Type B pancreatic cell (in vitro differentiated cells): ENCODE measurements around the gene TICRR. TPM values are rescaled to one million over a fixed set of nuclear protein-coding genes. Genes with fewer than 3 reads are reported as not detected.

Experiments used
- DNase-seq: peaks from one replicate; pipeline ENCODE4 v3.0.0; 2021; ENCODE audit warnings: mixed read lengths; ENCODE audit not compliant: unreplicated experiment; ENCODE audit errors: extremely low spot score
- H3K27ac Mint-ChIP-seq: 2 replicates; pipeline ENCODE4 v1.8.0; 2021; ENCODE audit warnings: mild to moderate bottlenecking, mixed read lengths
- H3K27me3 Mint-ChIP-seq: 2 replicates; pipeline ENCODE4 v1.8.0; 2021; ENCODE audit warnings: mixed read lengths
- H3K36me3 Mint-ChIP-seq: 2 replicates; pipeline ENCODE4 v1.8.0; 2021; ENCODE audit warnings: mixed read lengths
- H3K4me1 Mint-ChIP-seq: one replicate; pipeline ENCODE4 v1.8.0; 2021; ENCODE audit warnings: mixed read lengths; ENCODE audit not compliant: unreplicated experiment
- H3K4me3 Mint-ChIP-seq: 2 replicates; pipeline ENCODE4 v1.8.0; 2021; ENCODE audit warnings: mild to moderate bottlenecking, mixed read lengths
- H3K9me3 Mint-ChIP-seq: 2 replicates; pipeline ENCODE4 v1.8.0; 2021; ENCODE audit warnings: mixed read lengths
- total RNA-seq: library from RNA; stranded (reverse); gene quantifications from 2 replicates; pipeline ENCODE4 v1.2.1, GENCODE V29; 2021; ENCODE audit warnings: low replicate concordance
- TF ChIP-seq, protein P1 (sequence below): fragments of 200-600 bp; sonication (generic); conservative IDR thresholded peaks from 2 replicates; pipeline ENCODE4 v1.5.0; 2021; ENCODE audit warnings: antibody characterized with exemption, mild to moderate bottlenecking

TICRR gene
- total RNA-seq, 1 donor from 2014 or later = 23.4 TPM

DNA sequence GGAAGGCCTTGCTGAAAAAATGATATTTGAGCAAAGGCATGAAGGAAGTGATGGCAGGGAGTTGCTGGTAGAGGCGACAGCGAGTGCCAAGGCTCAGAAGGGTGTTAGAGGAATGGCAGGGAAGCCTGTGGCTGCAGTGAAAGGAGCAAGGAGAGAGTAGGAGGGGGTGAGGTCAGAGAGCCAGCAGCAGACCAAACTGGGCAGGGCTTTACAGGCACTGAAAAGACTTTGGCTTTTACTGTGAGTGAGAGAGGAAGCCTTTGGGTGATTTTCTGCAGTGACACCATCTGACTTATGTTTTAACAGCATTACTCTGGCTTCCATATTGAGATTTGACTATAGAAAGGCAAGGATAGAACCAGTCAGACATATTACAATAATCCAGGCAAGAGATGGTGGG lies 11.4 kb downstream of the TICRR start:
- Mint-ChIP-seq H3K9me3 (no peaks in the 10 kb centered on the region), H3K4me1 (no peaks in the 10 kb centered on the region), H3K36me3 (no peaks in the 10 kb centered on the region), H3K27me3 (no peaks in the 10 kb centered on the region), H3K27ac (no peak overlapping the region), H3K4me3 (no peak overlapping the region)
- DNase-seq = no peak
- TF ChIP-seq, protein P1, sequence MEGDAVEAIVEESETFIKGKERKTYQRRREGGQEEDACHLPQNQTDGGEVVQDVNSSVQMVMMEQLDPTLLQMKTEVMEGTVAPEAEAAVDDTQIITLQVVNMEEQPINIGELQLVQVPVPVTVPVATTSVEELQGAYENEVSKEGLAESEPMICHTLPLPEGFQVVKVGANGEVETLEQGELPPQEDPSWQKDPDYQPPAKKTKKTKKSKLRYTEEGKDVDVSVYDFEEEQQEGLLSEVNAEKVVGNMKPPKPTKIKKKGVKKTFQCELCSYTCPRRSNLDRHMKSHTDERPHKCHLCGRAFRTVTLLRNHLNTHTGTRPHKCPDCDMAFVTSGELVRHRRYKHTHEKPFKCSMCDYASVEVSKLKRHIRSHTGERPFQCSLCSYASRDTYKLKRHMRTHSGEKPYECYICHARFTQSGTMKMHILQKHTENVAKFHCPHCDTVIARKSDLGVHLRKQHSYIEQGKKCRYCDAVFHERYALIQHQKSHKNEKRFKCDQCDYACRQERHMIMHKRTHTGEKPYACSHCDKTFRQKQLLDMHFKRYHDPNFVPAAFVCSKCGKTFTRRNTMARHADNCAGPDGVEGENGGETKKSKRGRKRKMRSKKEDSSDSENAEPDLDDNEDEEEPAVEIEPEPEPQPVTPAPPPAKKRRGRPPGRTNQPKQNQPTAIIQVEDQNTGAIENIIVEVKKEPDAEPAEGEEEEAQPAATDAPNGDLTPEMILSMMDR = no peak

DNA sequence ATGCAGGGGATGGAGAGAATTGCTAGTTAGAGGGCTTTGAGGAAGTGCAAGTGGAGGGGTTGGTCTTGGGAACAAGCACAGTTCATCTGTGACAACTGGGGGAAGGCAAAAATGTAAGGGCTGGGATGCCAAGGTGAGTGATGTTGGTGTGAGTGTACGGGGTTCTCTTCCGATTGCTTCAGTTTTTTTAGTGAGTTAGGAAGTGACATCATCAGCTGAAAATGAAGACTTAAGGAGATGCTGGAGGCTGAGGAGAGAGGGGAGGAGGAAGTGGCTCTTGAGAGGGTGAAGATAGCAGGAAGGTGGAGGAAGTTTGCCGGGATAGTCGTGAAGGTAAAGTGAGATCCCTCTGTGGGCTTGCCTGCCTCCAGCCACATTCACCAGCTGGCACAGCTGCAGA lies 12.7 kb downstream of the TICRR start:
- Mint-ChIP-seq H3K36me3 (no peaks in the 10 kb centered on the region), H3K27ac (no peak overlapping the region), H3K9me3 (no peaks in the 10 kb centered on the region), H3K27me3 (no peaks in the 10 kb centered on the region), H3K4me3 (no peak overlapping the region), H3K4me1 (no peaks in the 10 kb centered on the region)
- TF ChIP-seq, protein P1 = no peak
- no peak for DNase-seq

DNA sequence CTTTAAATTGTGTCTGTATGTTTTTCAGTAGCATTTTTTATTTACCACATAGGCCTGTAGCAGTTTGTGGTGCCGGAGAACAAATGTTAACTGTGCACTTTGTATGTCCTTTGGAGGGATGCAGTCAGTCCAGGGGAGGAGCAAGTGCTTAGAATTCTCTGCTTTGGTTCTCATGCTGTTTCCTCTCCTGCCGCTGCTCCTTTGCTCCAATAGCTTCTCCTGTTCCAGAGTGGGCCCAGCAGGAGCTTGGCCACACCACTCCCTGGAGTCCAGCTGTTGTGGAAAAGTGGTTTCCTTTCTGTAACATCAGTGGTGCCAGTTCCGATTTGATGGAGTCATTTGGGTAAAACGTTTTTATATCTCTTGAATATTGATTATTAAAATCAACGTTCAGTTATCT lies 16.6 kb downstream of the TICRR start:
- H3K27ac Mint-ChIP-seq = no peak overlapping the region
- H3K36me3 Mint-ChIP-seq = peaks cover 4% of the 10 kb centered on the region
- no peaks in the 10 kb centered on the region for H3K9me3 Mint-ChIP-seq
- no peak overlapping the region for H3K4me3 Mint-ChIP-seq
- H3K27me3 Mint-ChIP-seq = no peaks in the 10 kb centered on the region
- TF ChIP-seq, protein P1 = no peak
- no peaks in the 10 kb centered on the region for H3K4me1 Mint-ChIP-seq
- DNase-seq = no peak

DNA sequence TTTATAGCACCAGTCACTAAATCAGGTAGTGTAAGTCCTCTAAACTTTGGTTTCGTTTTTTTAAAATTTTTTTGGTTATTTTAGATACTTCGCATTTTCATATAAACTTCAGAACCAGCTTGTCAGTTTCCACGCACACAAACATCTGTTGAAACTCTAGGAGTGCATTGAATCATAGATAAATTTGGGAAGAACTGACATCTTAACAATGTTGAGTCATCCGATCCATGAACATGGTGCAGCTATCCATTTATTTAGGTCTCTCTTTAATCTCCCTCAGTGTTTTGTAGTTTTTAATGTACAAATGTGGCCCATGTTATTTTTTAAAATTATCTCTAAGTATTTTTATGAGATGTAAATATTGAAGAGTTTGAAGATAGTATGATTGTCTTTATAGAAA lies 17.7 kb downstream of the TICRR start:
- H3K27me3 Mint-ChIP-seq = no peaks in the 10 kb centered on the region
- H3K4me3 Mint-ChIP-seq = no peak overlapping the region
- H3K4me1 Mint-ChIP-seq = no peaks in the 10 kb centered on the region
- DNase-seq = no peak
- no peaks in the 10 kb centered on the region for H3K9me3 Mint-ChIP-seq
- peaks cover 4% of the 10 kb centered on the region for H3K36me3 Mint-ChIP-seq
- TF ChIP-seq, protein P1 = no peak
- no peak overlapping the region for H3K27ac Mint-ChIP-seq

DNA sequence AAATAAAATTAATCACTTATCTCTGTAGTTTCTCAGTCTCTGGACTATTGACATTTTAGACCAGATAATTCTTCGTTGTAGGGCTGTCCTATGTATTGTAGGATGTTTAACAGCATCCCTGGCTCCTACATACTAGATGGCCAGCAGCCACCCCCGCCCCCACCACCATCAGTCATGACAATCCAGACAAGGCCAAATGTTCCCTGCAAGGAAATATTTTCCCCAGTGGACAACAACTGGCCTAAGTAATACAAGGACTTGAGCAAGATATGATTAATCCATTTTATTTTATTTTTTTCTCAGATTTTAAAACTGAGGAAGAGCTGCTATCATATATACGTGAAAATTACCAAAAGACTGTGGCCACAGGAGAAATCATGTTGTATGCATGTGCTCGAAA lies 23.8 kb downstream of the TICRR start:
- Mint-ChIP-seq H3K9me3 (no peaks in the 10 kb centered on the region), H3K4me1 (no peaks in the 10 kb centered on the region), H3K36me3 (peaks cover 14% of the 10 kb centered on the region), H3K27me3 (no peaks in the 10 kb centered on the region), H3K27ac (no peak overlapping the region), H3K4me3 (no peak overlapping the region)
- TF ChIP-seq, protein P1 = no peak
- no peak for DNase-seq

DNA sequence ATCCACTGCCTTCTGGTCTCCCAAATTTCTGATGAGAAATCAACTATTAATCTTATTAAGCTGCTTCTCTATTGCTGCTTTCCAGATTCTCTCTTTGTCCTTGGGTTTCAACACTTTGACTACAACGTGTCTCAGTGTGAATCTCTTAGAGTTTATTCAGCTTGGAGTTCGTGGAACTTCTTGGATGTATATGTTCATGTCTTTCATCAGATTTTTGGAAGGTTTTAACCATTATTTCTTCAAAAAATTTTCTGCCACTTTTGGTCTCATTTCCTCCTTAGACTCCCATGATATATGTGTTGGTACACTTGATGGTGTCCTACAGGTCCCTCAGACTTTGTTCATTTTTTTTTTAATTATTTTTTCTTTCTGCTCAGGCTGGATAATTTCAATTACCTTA lies 36.0 kb downstream of the TICRR start:
- TF ChIP-seq, protein P1 = no peak
- Mint-ChIP-seq H3K4me3 (no peak overlapping the region), H3K4me1 (no peaks in the 10 kb centered on the region), H3K36me3 (peaks cover 53% of the 10 kb centered on the region), H3K27me3 (no peaks in the 10 kb centered on the region), H3K27ac (no peak overlapping the region), H3K9me3 (peaks cover 7% of the 10 kb centered on the region)
- DNase-seq = no peak
